AG20443 (cell line): ENCODE results near the gene SPTBN1.
"Not testable (repeated sequence)": the region's sequence is repeated elsewhere in the genome, so short reads cannot be mapped to it uniquely, and the experiment has no call there.

Experiments
- DNase-seq: peaks from one replicate; pipeline ENCODE4 v3.0.0; 2012; ENCODE audit warnings: low spot score, mixed read lengths

Gene SPTBN1

DNA sequence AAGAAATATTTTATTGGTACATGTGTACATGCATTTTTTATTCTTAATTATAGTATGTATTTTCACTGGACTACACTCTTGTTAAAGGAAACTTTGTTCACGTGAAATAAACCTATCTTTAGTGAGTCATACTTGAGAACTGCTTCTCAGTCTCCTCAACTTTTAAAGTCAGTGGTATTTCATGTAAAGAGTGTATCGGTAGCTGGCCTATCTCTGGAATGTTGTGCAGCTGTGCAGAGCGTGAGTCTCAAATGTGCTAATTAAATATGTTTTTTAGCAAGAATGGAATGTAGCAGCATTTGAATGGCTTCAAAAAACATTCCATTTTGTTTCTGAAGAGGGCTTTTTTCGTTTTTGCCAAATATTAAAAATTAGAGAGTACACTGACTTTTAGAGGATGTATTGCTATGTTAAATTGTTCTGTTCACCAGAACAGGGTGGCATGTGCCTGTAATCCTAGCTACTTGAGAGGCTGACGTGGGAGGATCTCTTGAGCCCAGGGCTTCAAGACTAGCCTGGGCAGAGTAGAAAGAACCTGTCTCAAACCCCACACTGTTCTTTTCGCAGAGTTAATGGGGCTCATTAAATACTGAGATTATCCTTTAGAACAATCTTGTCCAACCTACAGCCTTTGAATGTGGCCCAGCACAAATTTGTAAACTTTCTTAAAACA is 14.3 kb downstream of the SPTBN1 start:
- DNase-seq = peak; percentile 39

DNA sequence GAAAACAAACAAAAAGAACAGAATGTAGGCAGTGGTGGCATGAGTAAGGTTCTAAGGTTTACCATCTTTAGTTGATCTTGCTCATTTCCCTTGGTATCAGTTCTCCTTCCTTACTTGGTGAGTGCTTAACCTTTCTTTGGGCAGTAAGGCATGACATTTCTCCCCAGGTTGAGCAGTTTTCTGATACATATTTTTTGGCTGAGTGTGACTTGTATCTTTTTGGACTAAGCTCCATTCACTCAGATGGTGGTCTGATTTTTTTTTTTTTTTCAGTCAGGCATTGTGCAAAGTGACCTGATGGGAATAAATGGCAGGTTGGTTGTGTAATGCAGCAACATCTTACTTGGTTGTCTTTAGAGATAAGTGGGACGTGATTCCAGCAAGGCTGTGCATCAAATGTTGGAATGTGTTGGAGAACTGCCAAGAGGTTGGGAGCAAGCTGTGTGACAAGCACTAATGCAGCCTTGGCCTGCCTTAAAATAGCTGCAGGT is 15.1 kb downstream of the SPTBN1 start:
- peak; percentile 22 for DNase-seq

DNA sequence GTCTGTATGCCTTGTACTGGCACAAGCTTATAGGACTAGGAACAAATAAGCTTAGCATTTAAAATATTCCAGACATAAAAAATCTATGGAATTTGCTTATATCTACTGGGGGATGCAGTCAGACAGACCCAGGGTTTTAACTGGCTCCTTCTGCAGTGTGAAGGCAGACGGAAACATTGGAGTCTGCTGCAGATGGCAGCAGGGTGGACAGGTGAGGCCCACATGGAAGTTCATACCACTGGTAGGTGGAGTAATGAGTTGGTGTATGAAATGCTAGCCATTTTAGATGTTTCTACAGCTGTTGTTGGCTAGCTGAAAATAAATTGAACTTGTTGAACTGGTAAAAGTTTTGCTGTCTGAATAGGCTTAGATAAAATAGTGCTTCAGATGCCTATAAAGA is 17.7 kb downstream of the SPTBN1 start:
- DNase-seq = no peak

DNA sequence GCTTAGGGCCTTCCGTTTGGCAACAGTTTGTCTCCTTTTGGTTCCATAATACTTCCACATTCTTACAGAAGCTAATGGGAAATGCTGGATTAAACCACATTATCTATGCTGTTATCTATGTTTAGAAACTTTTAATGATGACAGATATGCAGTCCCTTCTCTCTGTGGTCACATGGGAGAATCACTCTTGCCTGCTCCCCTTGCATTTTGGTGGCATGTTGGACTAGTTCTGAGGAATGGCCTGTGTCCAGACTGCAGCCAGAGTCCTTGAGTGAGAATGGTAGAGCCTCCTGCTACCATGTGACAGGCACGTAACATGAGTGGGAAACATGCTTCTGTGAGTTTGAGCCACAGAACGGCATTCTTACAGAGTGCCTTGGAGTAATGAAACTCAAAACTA is 19.2 kb downstream of the SPTBN1 start:
- DNase-seq = no peak

DNA sequence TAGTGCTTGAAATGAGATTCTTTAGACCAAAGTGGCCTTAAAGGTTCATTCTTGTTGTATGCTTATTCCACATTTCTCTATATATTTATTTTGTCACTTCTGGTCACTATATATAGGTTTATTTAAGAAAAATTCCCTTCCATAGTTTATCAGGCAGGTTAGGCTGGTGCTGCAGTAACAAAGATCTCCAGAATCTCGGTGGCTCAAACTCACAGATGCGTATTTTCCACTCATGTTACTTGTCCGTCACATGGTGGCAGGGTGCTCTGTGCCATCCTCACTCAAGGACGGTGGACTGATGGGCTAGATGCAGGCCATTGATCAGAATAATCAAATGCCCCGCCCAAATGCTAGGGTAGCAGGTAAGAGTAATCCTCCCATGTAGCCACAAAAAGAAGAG is 19.8 kb downstream of the SPTBN1 start:
- no peak for DNase-seq

DNA sequence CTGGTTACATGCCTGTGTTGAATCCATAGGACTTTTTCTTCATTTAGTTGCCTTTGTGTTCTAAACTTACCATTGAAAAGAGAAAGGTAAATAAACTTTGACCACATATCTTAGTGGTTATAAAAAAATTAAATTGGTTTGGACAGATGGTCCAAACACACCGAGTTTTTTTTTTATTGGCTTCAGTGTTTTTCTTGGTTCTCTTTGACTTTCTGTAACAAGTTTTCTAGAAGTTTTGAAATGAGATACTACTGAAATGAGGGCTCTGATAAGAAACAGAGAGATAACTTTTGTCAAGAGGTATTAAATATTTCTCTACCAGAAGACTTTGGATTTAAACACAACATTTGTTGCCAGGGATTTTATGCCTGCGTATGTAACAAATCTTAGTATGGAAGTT is 20.7 kb downstream of the SPTBN1 start:
- no peak for DNase-seq

DNA sequence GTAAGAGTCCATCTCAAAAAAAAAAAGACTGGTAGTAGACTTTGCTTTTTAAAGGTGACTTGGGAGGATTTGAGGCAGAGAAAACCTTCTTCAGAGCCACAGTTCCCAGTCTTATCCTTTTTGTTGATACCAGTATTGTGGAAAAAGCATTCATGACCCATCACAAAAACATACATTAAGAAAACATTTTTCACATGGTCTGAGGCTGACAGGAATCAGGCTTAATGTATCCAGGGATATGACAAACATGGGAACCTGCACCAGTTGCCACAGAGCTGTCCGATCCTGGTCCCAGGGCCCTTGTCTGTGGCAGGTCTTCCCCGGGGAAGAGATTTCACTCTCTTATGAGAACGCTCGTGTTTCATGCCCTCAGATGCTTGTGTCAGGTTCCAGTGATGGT is 21.8 kb downstream of the SPTBN1 start:
- no peak for DNase-seq

DNA sequence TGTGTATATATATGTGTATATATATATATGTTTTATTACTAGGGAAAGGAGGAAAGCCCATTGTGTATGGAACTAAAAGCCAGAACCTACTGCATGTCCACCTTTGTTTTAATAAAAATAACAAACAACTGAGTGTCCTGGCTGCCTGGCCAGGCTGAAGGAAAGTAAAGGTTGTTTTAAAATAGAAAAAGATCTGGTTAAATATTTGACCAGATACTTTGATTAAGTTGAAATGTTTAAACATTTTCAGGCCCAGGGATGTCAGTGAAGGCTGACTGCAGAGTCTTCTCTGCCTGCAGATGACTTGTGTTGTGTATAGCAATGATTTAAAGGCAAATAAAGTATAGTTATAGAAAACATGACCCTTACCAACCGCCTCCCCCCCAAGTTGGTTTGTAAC is 22.8 kb downstream of the SPTBN1 start:
- DNase-seq = no peak

DNA sequence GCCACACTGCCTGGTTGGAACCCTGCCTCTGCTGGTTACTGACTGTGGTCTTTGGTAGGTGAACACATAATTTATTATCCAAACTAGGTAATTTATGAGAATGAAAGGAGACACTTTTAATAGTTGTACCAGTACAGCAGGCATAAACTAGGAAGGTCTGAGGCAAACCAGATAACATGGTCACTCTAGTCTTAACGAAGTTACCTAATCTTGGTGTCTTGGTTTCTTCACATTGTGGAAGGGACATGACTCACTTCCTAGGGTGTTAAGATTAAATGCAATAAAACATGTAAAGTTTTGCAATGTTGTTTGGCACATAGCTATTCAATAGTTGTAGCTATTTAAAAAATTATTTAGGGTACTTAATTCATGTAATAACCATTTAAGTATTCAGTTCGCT is 23.3 kb downstream of the SPTBN1 start:
- DNase-seq = no peak

DNA sequence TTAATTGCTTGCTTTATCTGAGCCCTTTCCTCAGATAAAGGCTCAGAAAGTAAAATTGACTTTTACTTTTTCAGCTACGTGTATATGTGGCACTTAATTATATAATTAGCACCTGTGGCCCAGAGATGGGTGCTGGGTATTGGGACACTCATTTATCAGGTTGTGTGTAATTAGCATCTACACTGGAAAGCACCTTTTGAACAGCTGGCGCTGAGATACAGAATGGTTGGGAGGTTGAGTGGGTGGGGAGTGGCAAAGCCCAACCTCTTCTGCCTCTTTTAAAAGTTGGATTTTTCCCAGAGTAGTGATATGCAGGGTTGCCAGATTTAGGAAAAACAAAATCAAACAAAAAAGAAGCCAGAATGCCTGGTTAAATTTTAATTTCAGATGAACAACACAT is 23.9 kb downstream of the SPTBN1 start:
- no peak for DNase-seq

DNA sequence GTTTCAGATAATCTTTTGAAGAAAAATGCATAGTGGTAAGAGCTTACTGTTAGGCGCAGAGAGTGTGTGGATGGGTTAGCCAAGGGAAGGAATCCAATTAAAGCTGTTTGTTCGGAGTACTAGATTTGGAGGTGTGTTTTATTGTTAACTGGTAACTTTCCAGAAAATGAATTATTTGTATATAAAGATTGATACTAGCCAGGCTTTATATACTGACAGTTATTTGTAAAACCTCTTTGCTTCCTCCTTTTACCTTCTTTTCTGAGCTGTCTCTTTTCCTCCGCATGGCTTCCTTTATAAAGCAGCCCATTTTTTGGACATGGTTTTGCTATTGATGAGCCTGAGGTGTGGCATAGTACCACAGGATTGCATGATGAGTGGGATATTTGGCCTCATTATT is 25.6 kb downstream of the SPTBN1 start:
- no peak for DNase-seq

DNA sequence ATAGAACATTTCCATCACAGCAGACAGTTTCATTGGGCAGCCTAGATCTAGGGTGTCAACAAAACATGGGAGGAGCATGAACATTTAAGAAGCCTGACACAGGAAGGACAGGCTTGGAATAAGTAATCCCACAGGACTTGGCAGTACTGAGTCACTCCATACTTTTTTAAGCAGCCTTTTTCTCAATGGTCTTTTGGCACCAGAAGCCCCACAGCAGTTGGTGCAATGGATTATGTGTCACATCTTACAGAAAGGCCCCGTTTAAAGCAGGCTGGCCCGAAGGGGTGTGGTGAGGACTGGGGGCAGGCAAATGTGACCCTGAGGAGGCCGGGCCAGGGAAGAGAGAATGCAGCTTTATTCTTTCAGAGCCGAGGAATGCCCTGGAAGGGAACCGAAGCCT is 26.6 kb downstream of the SPTBN1 start:
- DNase-seq = peak; percentile 87

DNA sequence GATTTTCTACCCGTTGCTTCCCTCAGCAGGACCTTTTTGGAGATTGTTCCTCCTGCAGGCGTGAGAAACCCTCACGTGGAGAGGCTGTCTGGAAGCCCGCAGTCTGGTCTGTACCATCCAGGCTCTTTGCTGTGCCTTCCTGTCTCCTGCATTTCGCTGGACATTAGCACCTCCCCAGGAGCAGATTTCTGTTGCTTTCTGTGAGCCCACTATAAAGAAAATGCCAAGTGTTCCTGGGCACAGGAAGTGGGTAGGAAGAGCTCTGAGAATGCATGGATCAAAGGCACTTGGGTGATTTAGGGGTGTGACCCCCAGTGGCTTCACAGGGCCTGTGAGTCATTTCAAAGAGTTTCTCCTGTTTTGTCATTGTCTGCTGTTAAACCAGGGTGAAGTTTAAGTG is 27.3 kb downstream of the SPTBN1 start:
- DNase-seq = peak; percentile 60

DNA sequence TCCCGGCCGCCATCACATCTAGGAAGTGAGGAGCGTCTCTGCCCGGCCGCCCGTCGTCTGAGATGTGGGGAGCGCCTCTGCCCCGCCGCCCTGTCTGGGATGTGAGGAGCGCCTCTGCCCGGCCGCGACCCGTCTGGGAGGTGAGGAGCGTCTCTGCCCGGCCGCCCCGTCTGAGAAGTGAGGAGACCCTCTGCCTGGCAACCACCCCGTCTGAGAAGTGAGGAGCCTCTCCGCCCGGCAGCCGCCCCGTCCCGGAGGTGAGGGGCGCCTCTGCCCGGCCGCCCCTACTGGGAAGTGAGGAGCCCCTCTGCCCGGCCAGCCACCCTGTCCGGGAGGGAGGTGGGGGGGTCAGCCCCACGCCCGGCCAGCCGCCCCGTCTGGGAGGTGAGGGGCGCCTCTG is 29.6 kb downstream of the SPTBN1 start:
- DNase-seq = not testable (repeated sequence)

DNA sequence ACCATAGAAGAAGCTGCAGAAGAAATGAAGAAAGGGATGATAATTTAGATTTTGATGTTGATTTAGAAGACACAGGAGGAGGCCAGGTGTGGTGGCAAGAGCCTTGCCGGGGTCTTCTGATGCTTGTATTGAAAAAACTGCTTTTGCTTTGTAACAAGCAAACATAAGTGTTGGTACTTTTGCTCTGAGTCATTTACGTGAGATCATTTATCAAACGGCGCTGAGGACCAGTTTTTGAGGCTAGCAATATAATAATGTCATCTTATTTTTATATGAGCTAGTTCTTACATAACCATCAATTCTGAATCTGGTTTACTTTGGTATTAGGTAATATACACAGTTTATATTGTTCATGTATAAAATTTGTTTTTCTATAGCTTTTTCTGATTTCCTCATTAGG is 30.6 kb downstream of the SPTBN1 start:
- no peak for DNase-seq

DNA sequence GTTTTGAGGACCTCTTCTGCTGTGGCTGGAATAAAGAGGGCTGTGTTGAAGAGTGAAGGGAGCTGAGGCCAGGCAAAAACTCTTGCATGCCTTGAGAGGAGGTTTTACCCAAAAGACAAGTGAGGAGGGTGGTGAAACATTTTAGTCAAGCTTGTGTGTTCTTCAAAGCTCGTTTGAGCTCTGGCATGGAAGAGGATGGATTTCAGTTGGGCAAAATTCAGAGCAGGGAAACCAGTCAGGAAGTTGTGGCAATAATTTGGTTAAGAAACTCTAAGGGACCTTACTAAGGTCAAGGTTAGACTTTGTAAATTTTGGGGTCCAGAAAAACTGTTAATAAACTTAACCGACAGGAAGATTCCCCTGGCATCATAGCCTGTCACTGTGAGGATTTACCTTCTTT is 34.7 kb downstream of the SPTBN1 start:
- DNase-seq = no peak

DNA sequence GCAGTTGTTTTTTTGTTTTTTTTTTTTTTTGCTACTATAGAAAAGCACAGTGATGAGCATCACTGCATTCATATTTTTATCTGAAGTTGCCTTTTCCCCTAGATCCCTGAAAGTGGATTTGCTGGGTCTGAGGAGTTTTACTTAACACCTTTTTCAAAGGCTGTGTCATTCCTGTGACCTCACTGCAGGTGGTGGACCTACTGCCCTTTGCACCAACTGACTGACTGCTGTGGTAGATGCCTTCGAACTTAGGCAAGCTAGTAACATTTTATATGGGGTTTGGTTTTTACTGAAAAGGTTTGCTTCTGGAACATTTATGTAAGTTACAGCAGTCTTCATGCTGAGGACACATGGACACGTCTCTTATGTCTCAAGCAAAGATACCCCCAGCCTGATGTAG is 36.2 kb downstream of the SPTBN1 start:
- DNase-seq = no peak

DNA sequence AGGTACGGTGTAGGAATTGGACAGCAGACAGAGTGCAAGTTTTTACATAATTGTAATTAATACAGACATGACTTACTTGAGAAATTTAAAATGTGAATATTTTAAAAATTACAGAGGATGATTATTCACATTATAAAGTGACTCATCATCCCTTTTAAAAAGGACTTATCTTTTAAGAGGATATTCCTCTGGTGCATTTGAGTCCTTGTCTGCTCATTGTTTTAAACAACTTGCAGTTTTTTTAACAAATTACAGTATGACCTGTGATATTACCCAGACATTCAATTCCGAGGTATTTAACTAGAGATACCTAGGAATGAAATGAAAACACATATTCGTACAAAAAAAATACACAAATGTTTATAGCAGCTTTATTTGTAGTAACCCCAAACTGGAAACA is 38.0 kb downstream of the SPTBN1 start:
- no peak for DNase-seq

DNA sequence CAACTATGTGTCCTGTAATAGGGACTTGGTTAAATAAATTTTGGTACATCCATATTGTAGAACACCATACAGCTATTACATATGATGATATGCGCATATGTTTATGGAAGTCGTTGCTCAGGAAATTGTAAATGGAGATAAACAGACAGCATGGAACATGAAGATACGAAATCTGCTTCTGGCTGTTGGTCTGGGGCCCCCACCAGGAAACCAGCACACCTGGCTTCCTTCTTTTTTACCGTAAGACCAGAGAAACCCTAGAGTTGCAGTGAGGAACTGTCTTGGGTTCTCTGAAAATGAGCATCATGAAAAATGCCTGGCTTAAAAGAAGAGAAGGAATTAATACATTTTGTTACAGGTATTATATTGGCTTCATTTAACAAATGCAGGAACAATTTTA is 40.8 kb downstream of the SPTBN1 start:
- DNase-seq = no peak

DNA sequence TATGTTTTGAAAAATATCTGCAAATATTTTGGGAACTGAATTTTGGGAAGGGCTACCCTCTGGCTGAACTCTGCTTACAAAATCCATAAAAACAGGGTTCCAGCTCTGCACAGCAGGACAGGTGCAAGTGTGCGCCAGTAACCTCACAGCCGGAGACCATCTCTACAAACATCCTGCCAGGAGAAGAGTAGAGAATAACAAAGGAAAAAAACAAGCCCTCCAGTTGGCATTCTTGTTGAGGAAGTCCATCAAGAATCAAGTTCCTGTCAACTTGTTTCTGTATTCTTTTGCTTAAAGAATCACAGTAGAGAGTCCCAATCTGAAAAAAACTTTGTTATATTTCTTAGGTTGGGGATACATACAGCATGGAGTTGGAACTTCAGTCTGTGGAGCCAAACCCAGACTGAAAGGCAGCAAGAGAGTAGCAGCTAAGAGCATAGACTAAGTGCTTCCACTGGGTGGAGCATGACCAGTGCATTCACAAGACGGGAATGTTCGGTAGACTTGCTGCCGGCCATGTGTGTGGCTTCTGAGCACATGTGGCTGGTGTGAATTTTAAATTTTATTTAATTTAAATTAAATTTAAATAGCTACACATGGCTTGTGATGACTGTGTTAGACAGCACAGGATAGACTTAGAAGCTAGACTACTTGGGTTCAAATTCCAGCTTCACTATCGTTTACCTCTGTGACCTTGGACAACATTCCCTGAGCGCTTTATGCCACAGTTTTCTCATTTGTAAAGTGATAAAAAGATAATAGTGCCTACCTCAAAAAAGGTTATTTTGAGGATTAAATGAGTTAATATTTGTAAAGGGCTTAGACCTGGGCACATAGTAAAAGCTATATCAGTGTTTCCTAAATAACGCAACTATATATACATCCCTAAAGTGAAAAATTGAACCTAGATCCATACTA is 41.9 kb downstream of the SPTBN1 start:
- peak; percentile 49 for DNase-seq

DNA sequence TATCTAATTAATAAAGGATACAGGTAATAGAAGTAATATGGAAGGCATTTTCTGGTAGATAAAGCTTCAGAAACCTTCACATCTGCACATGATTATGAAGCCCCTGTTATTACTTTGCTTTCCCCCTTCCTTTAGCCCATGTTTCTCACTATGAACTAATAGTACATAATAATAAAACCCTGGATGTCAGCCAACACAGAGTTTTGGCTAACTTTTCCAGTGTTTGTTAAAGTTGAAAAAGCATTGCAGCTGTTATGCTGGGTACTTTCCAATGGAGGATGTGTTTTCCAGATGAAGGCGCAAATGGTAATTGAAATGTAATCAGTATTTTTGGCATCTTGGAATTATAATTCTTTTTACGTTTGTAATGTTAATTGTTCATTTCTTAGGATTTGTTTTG is 43.5 kb downstream of the SPTBN1 start:
- no peak for DNase-seq

DNA sequence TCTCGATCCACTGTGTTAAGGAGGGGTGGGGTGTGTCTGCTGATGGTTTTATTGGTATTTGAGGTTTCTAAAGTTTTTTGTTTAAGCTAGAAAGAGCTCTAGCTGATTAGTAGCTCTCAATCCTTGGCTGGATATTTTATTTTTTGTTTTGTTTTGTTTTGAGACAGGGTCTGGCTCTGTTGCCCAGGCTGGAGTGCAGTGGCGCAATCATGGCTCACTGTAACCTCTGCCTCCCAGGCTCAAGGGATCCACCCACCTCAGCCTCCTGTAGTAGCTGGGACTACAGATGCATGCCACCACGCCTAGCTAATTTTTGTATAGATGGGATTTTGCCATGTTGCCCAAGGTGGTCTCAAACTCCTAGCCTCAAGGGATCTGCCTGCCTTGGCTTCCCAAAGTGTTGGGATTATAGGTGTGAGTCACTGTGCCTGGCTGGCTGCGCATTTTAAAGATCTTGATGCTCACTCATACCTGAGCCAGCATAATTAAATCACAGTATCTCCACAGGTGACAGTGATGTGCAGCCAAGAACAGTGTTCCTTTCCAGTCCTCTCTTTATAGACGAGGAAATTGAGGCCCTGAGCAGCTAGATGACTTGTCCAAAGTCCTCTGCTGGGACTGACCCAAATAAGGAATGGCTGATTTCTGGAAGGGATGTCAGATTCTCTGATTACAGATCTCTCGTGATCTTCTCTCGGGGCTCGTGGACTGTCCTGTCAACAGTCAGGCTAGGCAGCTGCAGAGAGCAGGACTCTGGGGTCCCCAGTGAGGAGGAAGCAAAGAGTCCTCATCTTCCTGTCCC is 44.5 kb downstream of the SPTBN1 start:
- DNase-seq = no peak

DNA sequence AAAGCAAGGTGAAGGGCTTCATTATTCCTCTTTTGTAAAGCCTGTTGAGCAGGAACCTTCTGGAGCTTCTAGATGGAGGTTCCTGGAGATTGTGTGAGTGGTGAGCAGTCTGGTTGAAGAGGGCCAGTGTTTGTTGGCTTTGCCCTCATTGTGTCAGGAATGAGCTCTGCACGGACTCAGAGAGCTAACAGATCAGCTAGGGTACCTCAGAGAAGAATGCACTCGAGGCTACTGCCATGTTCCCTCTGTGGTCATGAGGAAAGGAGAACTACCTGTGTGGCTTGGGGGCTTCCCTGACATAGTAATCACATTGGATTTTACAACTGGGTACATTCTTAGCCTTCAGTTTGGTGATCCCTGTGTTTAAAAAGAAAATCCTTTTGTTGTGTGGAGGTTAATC is 46.6 kb downstream of the SPTBN1 start:
- no peak for DNase-seq
